Omental fat pad (tissue), 4 donors: Measurements from ENCODE around the gene NPRL2. TPM values are rescaled to one million over a fixed set of nuclear protein-coding genes. Genes with fewer than 3 reads are reported as not detected.

Source experiments
- ATAC-seq: fragments of 150-250 bp; one replicate; pipeline ENCODE4 v1.9.1; 2016; ENCODE audit warnings: mild to moderate bottlenecking, moderate library complexity; ENCODE audit not compliant: low FRiP score
- DNase-seq: peaks from one replicate; pipeline ENCODE4 v3.0.0-alpha.2; 2019; ENCODE audit warnings: low spot score
- CTCF ChIP-seq, 3 donors: fragments of 450-650 bp; IDR thresholded peaks; one replicate each; pipeline ENCODE4 v1.5.1; 2016 to 2017; ENCODE audit warnings: antibody characterized with exemption in 3 of 3, mild to moderate bottlenecking in 3 of 3, moderate library complexity in 2 of 3
- total RNA-seq, 4 donors: library from RNA; depleted of rRNA; stranded (reverse); fragments of >200 nt; gene quantifications; one replicate each; pipeline ENCODE4 v1.1.0, GENCODE V29; 2016

The NPRL2 gene
- total RNA-seq, 4 donors from 2014 or later = 9.5 to 22.7 (median 13.9) TPM

GRCh38 chr3:50355829-50356552 is 5.4 kb upstream of the NPRL2 start:
- DNase-seq (no peak), ATAC-seq (no peak)
- TF ChIP-seq CTCF (IDR thresholded peaks at IDR 0.05) = no peak

GRCh38 chr3:50354850-50355249 is 4.3 kb upstream of the NPRL2 start:
- DNase-seq (no peak), ATAC-seq (no peak)
- TF ChIP-seq CTCF (IDR thresholded peaks at IDR 0.05) = no peak

GRCh38 chr3:50354186-50354764 is 3.7 kb upstream of the NPRL2 start:
- TF ChIP-seq CTCF (IDR thresholded peaks at IDR 0.05) = no peak
- ATAC-seq = no peak
- no peak for DNase-seq

GRCh38 chr3:50353245-50354004 is 2.9 kb upstream of the NPRL2 start:
- DNase-seq (no peak), ATAC-seq (no peak)
- no peak for TF ChIP-seq CTCF (IDR thresholded peaks at IDR 0.05)

GRCh38 chr3:50352781-50353180 is 2.2 kb upstream of the NPRL2 start:
- DNase-seq (no peak), ATAC-seq (no peak)
- TF ChIP-seq CTCF (IDR thresholded peaks at IDR 0.05) = no peak

- DNase-seq = no peak
- no peak for ATAC-seq
- no peak for TF ChIP-seq CTCF (IDR thresholded peaks at IDR 0.05)
Observed at GRCh38 chr3:50351323-50351697, 735 bp upstream of the NPRL2 start.
